GM12875 (cell line): ENCODE measurements around the gene PRRC2C.

Source experiments
- H3K4me3 ChIP-seq: one replicate; pipeline ENCODE4 v1.5.1; 2011; ENCODE audit warnings: low read depth, low read length, control low read depth
- TF ChIP-seq, protein P1 (sequence below): IDR thresholded peaks from 2 replicates; pipeline ENCODE4 v1.5.1; 2011; ENCODE audit warnings: low read depth, mild to moderate bottlenecking, control low read depth, inconsistent platforms, low read length, moderate library complexity, borderline replicate concordance; ENCODE audit not compliant: insufficient read depth

The PRRC2C gene

DNA sequence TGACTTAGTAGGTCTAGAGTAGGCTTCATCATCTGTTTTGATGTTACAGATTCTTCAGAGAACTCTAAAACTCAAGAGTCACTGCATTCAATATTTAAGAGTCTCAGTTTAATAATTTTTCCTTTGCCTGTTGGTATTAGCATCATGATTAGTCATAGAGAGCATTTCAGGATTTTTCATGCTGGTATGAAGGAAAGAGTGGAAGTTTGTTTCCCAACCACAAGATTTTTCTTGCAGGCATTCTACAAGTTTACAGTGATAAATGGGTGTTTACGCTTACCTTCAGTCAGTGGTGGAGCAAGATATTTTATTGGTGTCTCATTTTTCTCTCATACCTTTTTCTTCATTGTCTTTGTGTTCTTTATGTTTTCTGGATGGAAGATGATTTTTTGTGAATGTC lies 78.3 kb downstream of the PRRC2C start:
- TF ChIP-seq, protein P1, sequence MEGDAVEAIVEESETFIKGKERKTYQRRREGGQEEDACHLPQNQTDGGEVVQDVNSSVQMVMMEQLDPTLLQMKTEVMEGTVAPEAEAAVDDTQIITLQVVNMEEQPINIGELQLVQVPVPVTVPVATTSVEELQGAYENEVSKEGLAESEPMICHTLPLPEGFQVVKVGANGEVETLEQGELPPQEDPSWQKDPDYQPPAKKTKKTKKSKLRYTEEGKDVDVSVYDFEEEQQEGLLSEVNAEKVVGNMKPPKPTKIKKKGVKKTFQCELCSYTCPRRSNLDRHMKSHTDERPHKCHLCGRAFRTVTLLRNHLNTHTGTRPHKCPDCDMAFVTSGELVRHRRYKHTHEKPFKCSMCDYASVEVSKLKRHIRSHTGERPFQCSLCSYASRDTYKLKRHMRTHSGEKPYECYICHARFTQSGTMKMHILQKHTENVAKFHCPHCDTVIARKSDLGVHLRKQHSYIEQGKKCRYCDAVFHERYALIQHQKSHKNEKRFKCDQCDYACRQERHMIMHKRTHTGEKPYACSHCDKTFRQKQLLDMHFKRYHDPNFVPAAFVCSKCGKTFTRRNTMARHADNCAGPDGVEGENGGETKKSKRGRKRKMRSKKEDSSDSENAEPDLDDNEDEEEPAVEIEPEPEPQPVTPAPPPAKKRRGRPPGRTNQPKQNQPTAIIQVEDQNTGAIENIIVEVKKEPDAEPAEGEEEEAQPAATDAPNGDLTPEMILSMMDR = no peak
- H3K4me3 ChIP-seq = no peak overlapping the region

DNA sequence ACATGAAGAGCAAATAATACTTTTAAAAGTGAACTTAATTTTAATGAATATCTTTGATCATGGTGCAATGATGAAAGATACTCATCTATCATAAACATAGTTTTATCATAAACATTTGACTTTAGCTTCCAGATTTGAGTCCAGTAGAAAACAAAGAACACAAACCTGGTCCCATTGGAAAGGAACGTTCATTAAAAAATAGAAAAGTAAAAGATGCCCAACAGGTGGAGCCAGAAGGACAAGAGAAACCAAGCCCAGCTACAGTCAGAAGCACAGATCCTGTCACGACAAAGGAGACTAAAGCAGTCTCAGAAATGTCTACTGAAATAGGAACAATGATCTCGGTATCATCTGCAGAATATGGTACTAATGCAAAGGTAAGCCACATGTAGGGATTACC lies 81.1 kb downstream of the PRRC2C start:
- TF ChIP-seq, protein P1 = no peak
- no peak overlapping the region for H3K4me3 ChIP-seq

DNA sequence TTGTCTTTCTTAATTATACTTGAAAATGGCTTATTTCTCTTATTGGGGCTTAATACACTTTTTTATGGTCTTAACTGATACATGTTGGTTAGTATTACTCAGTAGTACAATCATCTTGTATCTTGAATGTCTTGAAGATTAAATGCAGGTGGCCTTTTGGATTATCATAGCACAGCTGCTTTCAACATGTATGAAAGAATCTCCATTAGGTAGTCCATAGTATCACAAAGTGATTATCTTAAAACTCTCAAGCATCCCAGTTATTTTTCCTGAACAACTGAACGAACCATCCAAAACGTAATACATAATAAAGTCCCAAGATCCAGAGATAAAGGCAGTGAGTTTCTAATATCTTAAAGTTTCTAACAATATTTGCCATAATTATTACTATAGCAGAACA lies 85.0 kb downstream of the PRRC2C start:
- no peak overlapping the region for H3K4me3 ChIP-seq
- TF ChIP-seq, protein P1 = no peak

DNA sequence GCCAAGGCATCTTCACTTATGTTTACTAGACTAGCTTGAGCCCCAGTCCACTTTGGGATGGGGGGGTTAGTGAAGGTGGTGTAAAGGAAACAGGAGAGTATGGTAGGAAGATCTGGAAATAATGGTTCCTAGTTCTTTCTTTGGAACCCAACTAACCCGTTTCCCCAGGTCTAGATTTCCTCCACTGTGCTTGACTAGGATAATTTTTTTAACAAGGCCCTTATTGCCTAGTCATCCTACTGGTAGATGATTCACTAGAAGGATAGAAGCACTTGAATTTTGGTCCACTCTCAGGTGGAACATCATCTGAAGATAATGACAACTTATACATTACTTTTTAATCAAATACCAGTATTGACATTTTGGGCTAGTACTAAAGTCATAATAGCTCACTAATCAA lies 90.8 kb downstream of the PRRC2C start:
- TF ChIP-seq, protein P1 = no peak
- no peak overlapping the region for H3K4me3 ChIP-seq

DNA sequence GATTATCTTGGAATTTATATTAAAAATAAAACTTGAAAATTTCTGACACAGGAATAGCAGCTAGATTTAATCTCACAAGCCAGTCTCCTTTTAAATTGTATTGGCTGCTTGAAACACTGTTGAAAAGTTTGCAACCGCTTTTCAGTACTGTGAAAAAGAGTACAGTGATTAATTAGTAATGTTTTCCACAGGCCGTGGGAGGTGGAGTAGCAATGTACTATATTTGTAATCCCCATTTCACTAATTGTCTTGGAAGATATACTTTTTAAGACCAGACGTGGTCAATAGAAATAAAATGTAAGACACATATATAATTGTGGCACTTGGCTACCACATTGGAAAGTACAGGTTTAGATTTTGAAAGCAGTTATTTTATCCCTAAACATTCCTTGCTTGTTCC lies 95.9 kb downstream of the PRRC2C start:
- TF ChIP-seq, protein P1 = no peak

DNA sequence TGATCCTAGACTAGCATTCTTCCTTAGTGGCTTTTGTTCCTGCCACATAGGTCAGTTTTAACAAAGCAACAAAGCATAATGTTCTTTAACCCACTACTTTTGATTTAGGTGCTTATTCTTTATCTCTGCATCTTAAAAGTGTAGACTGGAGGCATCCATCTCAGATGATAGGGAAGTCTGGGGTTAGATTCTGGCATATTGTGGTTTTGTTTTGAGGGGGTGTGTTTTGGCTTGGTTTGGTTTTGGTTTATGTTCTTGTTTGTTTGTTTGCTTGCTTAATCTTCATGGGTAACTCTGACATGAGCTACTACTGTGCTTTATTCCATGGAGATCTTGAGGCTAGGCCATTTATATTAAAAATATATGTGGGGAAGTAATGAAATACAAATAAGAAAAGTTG lies 96.4 kb downstream of the PRRC2C start:
- TF ChIP-seq, protein P1 = no peak

More for the DNA sequence above, 95.9 kb downstream of the PRRC2C start:
- H3K4me3 ChIP-seq = no peak overlapping the region

DNA sequence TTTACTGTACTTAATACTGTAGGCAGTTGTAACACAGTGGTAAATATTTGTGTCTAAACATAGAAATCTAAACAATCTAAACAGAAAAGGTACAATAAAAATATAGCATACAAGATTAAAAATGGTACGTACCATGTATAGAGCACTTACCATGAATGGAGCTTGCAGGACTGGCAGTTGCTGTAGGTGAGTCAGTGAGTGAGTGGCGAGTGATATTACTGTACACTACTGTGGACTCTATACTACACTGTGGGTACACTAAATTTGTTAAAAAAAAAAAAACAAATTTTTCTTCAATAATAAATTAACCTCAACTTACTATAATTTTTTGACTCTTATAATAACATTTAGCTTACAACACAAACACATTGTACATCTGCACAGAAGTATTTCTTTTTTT lies 97.3 kb downstream of the PRRC2C start:
- H3K4me3 ChIP-seq = no peak overlapping the region
- TF ChIP-seq, protein P1 = no peak

More for the DNA sequence above, 96.4 kb downstream of the PRRC2C start:
- H3K4me3 ChIP-seq = no peak overlapping the region
